Ishikawa (cell line): Measurements from ENCODE around the gene EPS15.

ENCODE experiments used
- CEBPB ChIP-seq: IDR thresholded peaks from 2 replicates; pipeline ENCODE4 v1.6.1; 2012
- CREB1 ChIP-seq: IDR thresholded peaks from 2 replicates; pipeline ENCODE4 v1.6.1; 2012; ENCODE audit warnings: low read depth
- EGR1 ChIP-seq: IDR thresholded peaks from 2 replicates; pipeline ENCODE4 v1.6.1; 2012
- EP300 ChIP-seq: IDR thresholded peaks from 2 replicates; pipeline ENCODE4 v1.6.1; 2012; ENCODE audit warnings: borderline replicate concordance
- FOXM1 ChIP-seq: IDR thresholded peaks from 2 replicates; pipeline ENCODE4 v1.6.1; 2012; ENCODE audit warnings: low read depth, borderline replicate concordance
- MAX ChIP-seq: IDR thresholded peaks from 2 replicates; pipeline ENCODE4 v1.6.1; 2012
- NFIC ChIP-seq: IDR thresholded peaks from 2 replicates; pipeline ENCODE4 v1.6.1; 2012
- RAD21 ChIP-seq: IDR thresholded peaks from 2 replicates; pipeline ENCODE4 v1.6.1; 2012; ENCODE audit warnings: low read depth
- REST ChIP-seq: IDR thresholded peaks from 2 replicates; pipeline ENCODE4 v1.6.1; 2012; ENCODE audit warnings: low read depth, mild to moderate bottlenecking
- TAF1 ChIP-seq: IDR thresholded peaks from 2 replicates; pipeline ENCODE4 v1.6.1; 2012; ENCODE audit warnings: low read depth, mild to moderate bottlenecking
- TCF12 ChIP-seq: IDR thresholded peaks from 2 replicates; pipeline ENCODE4 v1.6.1; 2012; ENCODE audit warnings: low read depth
- TEAD4 ChIP-seq: IDR thresholded peaks from 2 replicates; pipeline ENCODE4 v1.6.1; 2012
- USF1 ChIP-seq: IDR thresholded peaks from 2 replicates; pipeline ENCODE4 v1.6.1; 2012
- YY1 ChIP-seq: IDR thresholded peaks from 2 replicates; pipeline ENCODE4 v1.6.1; 2012; ENCODE audit warnings: low read depth
- ZBTB7A ChIP-seq: IDR thresholded peaks from 2 replicates; pipeline ENCODE4 v1.6.1; 2012; ENCODE audit warnings: low read depth

Gene EPS15

GRCh38 chr1:51417496-51418383 lies 101.3 kb downstream of the EPS15 start:
- TF ChIP-seq CREB1: no peak
- no peak for TF ChIP-seq USF1
- no peak for TF ChIP-seq FOXM1
- TF ChIP-seq CEBPB: no peak
- TF ChIP-seq TEAD4: no peak
- TF ChIP-seq EGR1: no peak
- TF ChIP-seq MAX: no peak
- TF ChIP-seq TCF12: no peak
- TF ChIP-seq RAD21: no peak
- TF ChIP-seq REST: no peak
- TF ChIP-seq ZBTB7A: no peak
- TF ChIP-seq EP300: no peak
- TF ChIP-seq YY1: no peak
- no peak for TF ChIP-seq TAF1
- no peak for TF ChIP-seq NFIC

GRCh38 chr1:51416910-51417309 lies 102.2 kb downstream of the EPS15 start:
- TF ChIP-seq TEAD4: no peak
- no peak for TF ChIP-seq REST
- no peak for TF ChIP-seq ZBTB7A
- no peak for TF ChIP-seq RAD21
- TF ChIP-seq CREB1: no peak
- no peak for TF ChIP-seq MAX
- no peak for TF ChIP-seq FOXM1
- TF ChIP-seq NFIC: no peak
- no peak for TF ChIP-seq CEBPB
- no peak for TF ChIP-seq USF1
- no peak for TF ChIP-seq EGR1
- no peak for TF ChIP-seq YY1
- TF ChIP-seq TAF1: no peak
- TF ChIP-seq TCF12: no peak
- no peak for TF ChIP-seq EP300

- TF ChIP-seq EP300 (no peak), EGR1 (no peak), REST (no peak), CREB1 (no peak), ZBTB7A (no peak), TAF1 (no peak)
Measured at GRCh38 chr1:51415963-51416362, 103.1 kb downstream of the EPS15 start.

GRCh38 chr1:51414811-51415210 lies 104.3 kb downstream of the EPS15 start:
- TF ChIP-seq USF1 (no peak), MAX (no peak), TCF12 (no peak), TEAD4 (no peak), CEBPB (no peak), TAF1 (no peak)
